GOT3 (cell line): Measurements from ENCODE around the gene MAPRE2.
"Not testable (repeated sequence)": the region's sequence is repeated elsewhere in the genome, so short reads cannot be mapped to it uniquely, and the experiment has no call there.

ENCODE experiments used
- DNase-seq: peaks from one replicate; lab custom pipeline; 2025; ENCODE audit warnings: mixed read lengths; lab: John Stamatoyannopoulos, UW

MAPRE2 gene

DNA sequence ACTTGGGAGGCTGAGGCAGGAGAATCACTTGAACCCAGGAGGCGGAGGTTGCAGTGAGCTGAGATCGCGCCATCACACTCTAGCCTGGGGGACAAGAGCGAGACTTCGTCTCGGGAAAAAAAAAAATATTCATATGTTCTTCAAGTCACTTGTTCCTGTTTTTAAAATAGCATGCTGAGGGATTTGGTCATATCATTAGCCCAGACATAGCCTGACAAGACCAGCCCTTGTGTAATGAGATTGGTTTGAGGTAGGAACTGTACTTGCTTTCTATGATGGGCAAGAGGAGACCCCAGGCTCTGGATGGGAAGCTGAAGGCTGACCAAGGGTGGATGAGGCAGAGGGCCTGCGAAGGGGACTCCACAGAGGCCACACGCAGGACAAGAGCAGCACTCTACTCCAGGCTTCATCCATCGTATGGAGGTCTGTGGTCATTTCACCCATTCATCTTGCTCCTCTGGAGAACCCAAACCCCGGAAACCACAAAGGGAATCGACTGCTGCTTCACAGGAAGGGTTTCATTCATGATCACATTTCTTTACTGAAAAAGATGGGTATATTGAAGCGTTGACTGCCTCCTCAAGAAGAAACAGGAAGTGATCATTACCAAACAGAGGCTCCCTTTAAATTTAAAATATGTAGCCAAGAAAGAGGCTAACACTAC lies 112.5 kb downstream of the MAPRE2 start:
- no peak for DNase-seq

DNA sequence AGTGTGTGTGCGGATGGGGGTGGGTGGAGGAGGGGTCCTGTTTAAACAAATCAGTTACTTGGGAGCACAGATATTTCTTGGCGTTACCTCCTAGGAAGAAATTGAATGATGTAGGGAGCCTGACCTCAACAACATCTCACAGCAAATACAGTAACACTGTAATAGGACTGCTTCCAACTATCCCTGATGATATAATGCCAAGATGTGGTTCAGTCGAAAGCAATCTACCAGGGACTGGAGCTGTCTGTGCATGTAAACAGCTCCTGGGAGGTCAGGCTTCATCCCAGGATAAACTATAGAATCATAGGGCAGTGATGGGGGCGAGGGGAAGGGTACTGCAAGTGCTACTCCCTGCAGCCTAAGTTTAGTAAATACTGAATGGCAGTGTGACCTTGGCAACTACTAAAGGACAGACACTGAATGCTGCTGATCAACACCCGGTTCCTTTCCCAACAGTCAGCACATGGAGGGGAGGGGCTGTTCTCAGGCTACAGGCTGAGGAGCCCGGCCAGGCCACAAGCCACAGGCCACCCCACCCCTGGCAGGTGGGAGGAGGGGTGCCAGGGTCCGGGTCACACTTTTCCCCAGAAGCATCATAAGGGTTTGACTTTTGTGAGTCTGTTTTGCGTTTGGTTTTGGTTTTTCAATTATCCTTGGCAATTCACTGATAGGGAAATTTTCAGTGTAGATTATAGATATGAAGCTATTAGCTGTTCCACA lies 114.3 kb downstream of the MAPRE2 start:
- DNase-seq, result no peak

DNA sequence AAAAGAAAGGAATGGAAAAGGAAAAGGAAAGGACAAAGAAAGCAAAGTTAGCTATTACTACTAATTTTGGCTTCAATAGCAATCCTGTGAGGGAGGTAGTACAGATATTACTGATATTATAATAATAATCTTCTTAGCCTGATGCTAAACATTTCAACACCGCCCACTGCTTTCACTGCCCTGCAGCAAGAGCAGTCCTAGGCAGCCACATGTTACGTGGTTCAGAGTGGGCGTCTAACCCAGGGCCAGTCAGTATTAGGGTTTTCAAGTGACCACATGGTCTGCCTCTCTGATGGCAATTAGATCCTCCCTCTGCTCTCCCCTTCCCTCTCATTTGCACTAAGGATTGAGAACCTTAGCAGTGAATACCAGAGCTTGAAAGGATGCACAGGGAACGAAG lies 116.0 kb downstream of the MAPRE2 start:
- no peak for DNase-seq

DNA sequence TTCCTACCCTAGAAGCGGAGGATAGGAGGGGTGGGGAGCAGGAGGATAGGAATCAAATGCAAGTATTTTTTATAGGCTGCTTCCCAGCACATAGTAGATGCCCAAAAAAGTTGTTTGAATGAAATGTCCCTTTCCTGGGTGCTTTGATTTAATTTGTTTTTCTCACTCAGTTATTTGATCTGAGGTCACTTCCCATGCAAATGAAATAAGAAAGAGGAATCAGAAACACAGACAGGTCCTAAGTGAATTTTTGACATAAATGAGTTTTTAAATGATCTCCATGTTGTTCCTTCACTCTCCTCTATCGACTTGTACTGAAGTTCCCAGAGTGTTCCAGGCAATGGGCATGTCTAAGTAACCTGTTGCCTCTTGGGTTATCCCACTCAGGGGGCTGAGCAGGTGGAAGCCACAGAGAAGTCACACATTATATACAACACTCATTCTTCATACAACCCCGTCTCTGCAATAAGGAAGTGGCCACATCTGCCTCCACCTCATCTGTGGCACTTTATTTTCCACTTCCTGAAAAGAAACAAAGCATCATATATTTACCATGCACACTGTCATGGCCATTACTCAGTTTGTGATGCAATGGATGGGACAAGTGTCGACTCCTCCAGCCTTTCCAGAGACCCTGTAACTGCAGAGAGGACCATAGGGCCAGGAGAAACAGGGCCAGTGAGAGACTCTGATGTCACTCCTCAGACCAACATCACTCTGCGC lies 117.7 kb downstream of the MAPRE2 start:
- DNase-seq, result no peak

DNA sequence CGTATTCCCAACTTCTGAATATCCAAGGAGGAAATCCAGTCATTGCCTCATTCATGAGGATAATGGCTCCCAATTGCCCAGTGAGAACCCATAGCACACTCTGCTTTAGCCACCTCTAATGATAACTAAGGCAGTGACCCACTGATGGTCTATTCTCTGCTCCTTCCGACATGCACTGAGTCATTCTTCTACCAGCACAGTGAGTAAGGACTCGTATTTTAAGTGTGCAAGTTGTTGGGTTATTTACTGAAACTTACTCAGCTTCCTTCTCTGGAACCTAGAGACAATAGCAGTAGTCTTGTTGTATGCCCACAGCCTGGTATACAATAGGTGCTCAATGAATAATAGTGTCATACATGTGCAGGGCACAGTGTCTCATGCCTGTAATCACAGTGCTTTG lies 118.6 kb downstream of the MAPRE2 start:
- no peak for DNase-seq

DNA sequence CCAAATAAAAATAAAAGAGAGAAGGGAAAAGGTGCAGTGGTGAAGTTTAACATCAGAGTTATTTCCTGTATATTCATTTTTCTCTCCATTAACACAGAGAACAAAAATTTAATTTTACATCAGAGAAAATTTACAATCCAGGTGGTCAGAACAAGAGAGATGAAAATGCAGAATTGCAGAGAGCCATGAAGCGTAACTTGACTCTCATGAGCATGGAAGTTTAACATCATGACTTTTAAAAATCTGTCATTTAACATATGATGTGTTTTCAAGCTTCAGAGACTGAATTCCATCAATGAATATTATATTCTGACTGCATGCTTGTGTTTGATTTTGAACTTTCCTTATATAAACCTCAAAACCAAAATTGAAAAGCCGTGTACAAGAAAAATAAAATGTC lies 120.3 kb downstream of the MAPRE2 start:
- DNase-seq, result no peak

DNA sequence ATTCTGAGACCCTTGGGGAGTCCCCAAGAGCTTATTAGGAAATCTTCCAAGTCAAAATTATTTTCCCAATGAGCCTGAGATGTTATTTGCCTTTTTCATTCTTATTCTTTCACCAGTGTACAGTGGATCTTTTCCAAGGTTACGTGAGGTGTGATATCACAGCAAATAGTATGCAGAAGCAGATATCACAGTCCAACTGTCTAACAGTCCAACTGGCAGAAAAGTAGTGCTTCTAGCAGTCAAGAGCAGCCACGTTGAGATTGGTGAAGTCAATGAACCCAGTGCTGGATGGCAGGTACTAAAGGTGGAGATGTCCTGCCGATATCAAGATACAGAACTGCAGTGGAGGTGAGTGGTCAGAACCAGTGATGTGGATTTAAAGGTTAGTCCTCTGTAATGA lies 120.7 kb downstream of the MAPRE2 start:
- DNase-seq, result no peak

DNA sequence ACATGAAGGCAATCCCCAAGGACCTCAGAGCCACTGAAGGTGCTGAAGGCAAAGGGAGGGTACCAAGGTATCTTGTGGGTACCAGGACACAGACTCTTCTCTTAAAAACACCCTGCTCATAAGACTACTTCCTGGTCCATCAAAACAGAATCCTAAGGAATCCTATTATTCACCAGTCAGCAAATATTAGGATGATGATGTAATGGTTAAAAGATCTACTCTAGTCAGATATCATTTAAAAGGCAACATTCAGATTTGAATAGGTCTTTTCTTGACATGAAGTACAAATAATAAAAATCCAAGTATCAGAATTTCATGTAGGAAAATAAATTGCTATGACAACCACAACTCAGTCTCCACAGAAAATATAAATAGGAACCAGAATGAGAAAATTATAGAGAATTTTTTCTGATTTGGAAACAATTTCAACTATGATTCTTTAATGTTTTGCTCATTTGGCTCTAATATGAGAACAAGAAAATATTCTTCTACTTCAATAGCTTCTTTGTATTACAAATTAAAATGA lies 121.9 kb downstream of the MAPRE2 start:
- DNase-seq, result no peak

DNA sequence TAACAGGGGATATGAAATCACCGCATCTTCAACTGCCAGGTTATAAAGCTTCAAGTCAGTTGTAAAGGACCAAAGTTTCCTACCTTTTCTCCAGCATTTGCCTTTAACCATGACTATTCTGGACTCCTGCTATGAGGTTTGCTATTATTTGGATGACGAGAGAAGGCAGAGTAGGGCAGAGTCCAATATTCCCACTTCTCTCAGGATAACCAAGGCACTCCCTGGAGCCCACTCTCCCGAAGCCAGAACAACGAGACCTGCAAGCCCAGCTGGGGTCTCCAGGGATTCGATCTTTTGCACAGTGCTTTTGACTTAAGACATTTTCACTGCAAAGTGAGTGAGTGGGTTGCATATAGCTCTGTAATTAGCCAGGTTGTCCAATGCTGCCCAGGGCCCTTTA lies 122.5 kb downstream of the MAPRE2 start:
- no peak for DNase-seq

DNA sequence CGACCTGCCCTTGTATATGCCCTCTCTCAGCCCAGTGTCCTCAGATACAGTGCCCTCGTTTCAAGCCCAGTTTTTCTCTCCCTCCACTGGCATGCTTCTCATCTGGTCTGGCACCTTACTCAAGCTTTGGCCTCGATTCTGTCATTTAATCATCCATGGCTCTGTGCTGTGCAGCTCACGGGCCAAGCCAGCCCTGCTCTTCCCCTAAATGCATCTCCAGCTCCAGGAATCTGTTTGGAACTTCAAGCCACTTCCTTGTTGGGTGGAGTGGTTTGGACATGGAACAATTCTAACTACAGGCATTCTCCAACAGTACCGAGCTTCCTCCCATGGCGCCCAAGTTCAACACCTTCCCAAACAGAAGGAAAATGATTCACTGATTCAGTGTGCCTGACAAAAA lies 122.9 kb downstream of the MAPRE2 start:
- DNase-seq, result no peak

DNA sequence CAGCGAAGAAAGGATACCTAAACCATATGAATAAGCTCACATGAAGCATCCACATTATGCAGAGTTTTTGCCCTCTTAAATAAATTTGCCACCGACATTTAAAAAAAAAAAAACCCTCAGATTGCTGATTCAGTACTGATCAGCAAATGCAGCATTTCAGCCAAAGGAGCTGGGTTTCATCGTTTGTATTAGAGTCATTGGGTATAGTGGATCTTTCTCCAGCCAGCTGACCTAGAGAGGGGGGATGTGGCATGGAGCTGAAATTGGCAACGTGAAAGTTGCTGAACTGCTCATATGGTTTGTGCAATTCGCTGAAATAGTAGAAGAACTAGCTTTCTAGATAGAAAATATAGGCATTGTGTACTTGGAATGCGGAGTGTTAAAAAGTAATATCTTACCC lies 126.1 kb downstream of the MAPRE2 start:
- no peak for DNase-seq

DNA sequence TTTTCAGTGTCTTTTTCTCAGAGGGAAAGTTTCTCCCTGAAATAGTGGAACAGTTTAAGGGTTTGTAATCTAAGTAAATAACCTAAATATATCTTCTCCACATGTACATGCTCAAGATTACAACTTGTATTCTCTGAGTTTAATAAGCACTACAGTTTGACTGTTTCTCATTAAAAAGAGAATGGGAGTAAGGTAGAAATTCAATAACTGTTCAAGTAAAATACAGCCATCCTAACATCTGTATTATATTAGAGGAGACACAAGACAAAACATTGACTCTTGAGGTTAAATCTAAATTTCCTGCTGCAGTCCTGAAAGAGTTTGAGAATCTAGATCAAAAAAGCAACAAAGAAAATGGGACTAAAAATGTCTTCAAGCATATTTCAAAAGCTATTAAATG lies 126.6 kb downstream of the MAPRE2 start:
- no peak for DNase-seq

DNA sequence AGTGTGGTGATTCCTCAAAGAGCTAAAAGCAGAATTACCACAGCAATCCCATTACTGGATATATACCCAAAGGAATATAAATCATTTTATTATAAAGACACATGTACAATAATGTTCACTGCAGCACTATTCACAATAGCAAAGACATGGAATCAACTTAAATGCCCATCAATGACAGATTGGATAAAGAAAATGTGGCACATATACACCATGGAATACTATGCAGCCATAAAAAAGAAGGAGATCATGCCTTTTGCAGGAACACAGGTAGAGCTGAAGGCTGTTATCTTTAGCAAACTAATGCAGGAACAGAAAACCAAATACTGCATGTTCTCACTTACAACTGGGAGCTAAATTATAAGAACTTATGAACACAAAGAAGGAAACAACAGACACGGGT lies 129.1 kb downstream of the MAPRE2 start:
- DNase-seq, result not testable (repeated sequence)

DNA sequence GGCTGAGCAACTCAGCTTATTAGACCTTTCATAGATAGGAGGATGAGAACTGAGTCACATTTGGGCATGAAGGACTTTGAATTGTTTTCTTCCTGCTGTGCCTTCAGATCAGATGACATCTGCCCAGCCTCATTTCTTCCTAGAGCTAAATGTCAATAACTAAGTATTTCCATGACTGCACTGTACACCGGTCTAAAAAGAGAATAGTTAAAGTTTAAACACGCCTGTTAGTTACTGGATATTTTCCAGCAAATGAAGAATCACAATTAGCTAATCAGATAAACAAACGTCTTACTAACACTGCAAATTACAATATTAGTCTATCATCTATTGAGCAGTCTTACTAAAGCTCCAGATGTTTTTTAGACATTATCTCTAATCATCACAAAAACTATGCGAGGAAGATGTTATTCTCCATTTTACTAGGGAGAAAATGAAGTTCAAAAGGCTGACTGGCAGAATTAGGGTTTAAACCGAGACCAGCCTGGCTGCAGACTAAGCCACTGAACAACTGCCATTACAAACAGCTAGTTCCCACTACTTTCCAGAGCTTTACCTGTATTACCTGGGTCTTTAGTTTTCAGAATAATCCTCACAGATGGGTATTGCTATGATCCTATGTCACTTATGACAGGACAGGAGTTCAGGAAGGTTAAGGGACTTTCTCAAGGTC lies 130.2 kb downstream of the MAPRE2 start:
- DNase-seq, result no peak

DNA sequence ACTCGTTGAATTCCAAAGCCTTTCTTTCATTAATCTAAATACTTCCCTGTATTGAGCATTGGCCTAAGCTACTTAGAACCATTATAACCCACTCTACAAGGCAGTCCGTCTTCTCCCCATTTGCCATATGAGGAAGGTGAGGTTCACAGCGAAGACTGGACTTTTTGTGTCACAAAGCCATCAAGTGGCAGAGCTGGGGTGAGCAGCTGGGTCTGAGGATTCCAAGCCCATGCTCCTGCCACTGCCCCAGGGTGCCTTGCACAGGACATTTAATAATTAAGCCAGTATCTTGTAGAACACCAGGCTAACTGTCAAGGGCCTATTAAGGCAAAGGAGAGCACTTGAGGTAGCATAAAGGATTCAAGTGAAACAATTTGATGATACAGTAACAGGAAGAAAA lies 130.8 kb downstream of the MAPRE2 start:
- no peak for DNase-seq

DNA sequence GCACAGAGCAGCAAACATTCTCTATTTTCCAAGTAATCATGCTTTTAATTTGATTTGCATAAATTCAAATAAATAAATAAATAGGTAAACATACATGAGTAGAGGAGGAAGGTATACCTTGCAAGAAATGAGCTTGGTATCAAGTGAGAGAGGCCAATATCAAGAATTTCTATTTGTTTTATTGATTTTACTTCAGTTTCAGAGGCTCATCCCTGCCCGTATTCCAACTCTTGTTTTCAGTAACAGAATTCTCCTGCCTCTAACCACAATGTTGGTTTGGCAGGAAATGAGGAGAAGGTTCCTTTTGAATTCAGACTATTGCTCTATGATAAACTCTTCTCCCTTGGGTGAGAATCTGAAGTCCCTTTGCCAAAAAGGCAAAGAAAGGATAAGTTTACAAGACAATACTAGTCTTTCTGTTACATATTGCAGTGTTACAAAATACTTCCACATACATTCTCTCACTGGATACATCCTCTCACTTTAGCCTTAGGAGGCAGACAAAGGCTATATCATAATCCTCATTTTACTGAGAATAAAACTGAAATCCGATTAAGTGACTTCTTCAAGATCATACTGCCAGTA lies 131.3 kb downstream of the MAPRE2 start:
- no peak for DNase-seq

DNA sequence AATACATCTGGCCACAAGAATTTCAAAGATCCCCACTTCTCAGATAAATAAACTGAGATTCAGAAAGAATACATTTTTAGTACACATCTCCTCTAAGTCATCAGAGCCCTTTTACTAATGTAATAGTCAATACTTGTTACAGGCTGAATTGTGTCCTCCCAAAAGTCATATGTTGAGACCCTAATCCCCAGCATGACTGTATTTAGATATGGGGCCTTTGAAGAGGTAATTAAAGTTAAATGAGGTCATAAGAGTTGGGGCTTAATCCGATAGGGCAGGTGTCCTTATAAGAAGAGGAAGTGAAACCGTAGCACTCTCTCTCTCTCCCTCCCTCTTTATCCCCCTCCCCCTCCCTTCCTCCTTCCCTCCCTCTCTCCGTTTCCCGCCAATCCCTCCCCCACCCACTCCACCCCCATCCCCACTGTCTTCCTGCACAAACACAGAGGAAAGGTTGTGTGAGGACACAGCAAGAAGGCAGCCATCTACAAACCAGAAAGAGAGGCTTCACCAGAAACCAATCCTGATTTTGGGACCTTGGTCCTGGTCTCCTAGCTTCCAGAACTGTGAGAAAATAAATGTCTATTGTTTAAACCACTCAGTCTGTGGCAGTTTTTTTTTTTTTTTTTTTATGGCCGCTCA lies 133.0 kb downstream of the MAPRE2 start:
- DNase-seq, result no peak

DNA sequence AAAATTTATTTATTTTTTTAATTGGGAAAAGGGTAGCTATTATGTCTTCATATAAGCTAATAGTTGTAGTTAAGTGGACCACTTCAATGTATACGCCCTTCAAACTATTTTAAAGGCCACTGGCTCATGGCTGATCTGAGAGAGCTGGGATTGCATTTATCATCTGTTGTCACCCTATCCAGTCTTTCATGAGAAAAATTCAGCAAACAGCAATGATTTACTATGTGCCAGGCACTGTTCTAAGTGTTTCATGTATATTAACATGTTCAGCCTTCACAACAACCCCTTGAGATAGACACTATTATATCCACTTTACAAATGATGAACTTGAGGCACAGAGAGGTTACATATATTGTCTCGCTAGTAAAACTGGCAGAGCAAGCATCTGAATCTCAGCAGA lies 133.5 kb downstream of the MAPRE2 start:
- DNase-seq, result no peak

DNA sequence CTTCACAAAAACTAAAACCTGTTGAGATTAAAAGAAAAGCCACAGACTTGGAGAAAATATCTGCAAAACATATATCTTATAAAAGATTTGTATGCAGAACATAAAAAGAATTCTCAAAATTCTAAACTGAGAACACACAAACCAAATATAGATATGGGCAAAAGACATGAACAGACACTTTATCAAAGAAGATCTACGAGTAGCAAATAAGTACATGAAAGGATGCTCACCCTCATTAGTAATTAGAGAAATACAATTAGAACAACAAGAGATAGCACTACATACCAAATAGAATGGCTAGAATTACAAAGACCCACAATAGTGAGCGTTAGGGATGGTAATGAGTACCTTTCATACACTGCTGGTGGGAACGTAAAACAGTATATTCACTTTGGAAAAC lies 135.7 kb downstream of the MAPRE2 start:
- no peak for DNase-seq

DNA sequence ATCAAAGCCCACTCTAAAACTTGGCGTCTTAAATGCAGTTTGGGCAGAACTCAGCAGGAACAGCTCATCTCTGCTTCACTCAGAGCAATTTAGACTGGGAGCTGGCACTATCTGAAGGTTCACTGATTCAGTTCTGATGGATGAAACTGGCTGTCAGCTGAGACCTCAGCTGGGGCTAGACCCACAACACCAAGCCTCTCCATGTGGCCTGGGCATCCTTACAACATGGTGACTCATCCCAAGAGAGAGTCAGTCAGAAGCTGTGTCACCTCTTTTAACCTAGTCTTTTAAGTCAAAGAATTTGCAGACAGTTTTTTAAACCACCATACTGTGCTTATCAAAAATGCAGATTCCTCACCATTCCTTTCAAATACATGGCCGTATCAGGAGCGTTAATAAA lies 137.0 kb downstream of the MAPRE2 start:
- no peak for DNase-seq

DNA sequence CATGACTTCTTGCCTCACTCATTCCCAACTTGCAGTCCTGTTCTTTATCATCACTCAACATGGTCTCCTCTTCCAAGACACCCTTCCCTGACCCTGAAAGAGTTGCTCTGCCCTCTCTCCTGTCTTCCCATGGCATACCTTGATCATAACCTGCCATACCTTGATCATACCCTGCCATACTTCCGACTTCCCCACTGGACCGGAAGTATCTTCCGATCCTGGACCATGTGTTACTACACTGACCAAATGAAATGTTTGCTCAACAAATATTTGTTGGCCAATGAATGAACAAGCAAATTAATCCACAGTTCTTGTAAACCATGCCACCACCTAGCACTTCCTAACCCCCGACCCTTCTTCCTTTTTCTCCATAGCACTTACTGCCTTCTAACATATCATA lies 138.7 kb downstream of the MAPRE2 start:
- no peak for DNase-seq

DNA sequence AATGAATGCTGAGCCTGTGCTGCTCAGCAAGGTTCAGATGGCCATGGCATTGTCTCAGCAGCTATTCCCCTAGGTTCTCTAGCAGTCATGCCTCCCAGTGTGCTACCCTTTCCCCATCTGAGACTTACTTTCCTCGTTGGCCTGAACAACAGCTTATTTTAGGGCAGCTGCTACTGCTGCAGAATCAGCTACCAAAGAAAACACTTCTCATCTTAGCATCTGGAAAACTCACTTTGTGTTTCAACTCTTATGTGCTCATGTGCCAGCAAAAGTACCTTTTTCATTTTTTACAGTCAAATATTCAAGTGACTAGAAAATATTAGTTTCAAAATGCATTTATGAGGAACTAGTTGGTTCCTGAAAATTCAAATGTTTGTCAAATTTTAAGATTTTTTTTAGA lies 139.2 kb downstream of the MAPRE2 start:
- no peak for DNase-seq
